GM19023 (cell line): ENCODE data around the gene KLHL17.

Experiments used
- ATAC-seq: cut with Tn5 transposase; IDR thresholded peaks from one replicate; pipeline ENCODE4 v1.9.1; 2021; ENCODE audit warnings: mild to moderate bottlenecking, moderate library complexity; ENCODE audit not compliant: unreplicated experiment

The KLHL17 gene

GRCh38 chr1:1013922-1014648, 53.7 kb downstream of the KLHL17 start:
- ATAC-seq: no peak

GRCh38 chr1:1014799-1015681, 54.7 kb downstream of the KLHL17 start:
- no peak for ATAC-seq
